Activated naive CD4-positive, alpha-beta T cell (primary cell): Measurements from ENCODE around the gene OR6B1.
"Not testable (repeated sequence)": the region's sequence is repeated elsewhere in the genome, so short reads cannot be mapped to it uniquely, and the experiment has no call there.

Source experiments
- DNase-seq, 4 experiments: peaks; one replicate each; lab custom pipeline; 2025; lab: John Stamatoyannopoulos, UW

The OR6B1 gene

GRCh38 chr7:144038887-144039286, 38.8 kb downstream of the OR6B1 start:
- DNase-seq = no peak

GRCh38 chr7:144048648-144049047, 48.5 kb downstream of the OR6B1 start, which contains the start of gene OR2A5:
OR2A5 (plus strand) TSS chr7:144048948; CDS start chr7:144050402, 1,454 bp downstream.
- no peak for DNase-seq

- DNase-seq = no peak
Measured at GRCh38 chr7:144049491-144049890, 49.4 kb downstream of the OR6B1 start.

- DNase-seq = no peak
Measured at GRCh38 chr7:144050093-144050492, 50.0 kb downstream of the OR6B1 start.

GRCh38 chr7:144050884-144051283, 50.8 kb downstream of the OR6B1 start:
- DNase-seq = not testable (repeated sequence)

DNA sequence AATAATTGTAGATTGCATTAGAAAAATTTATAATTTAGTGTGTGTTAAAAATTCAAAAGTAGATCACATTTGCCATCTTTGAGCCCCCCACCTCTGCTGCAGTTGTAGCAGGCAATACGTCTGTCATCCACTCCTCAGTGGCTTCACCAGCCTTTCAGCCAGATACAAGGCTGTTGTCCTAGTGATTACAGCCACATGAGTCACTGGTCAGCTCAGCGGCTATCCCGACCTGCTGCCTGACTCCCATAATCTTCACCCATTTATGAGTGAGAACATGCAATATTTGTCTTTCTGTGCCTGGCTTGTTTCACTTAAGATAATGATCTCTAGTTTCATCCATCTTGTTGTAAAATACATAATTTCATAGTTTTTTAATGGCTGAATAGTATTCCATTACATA, 57.8 kb downstream of the OR6B1 start:
- DNase-seq = no peak
